Measurements from ENCODE around the gene FETUB.

FETUB gene

GRCh38 chr3:186636536-186636935, 3.7 kb upstream of the FETUB start:
- DNase-seq (ENCODE audit: low read depth) = no peak

GRCh38 chr3:186637686-186638085, 2.5 kb upstream of the FETUB start:
- DNase-seq (ENCODE audit: low read depth) = no peak

- DNase-seq (ENCODE audit: low read depth) = no peak
These were observed 1.9 kb upstream of the FETUB start for GRCh38 chr3:186638259-186638658.

- DNase-seq (ENCODE audit: low read depth) = no peak
These were observed 247 bp downstream of the FETUB start for GRCh38 chr3:186640473-186640818.

- DNase-seq (ENCODE audit: low read depth) = no peak
These were observed 730 bp downstream of the FETUB start for GRCh38 chr3:186640929-186641328.

- DNase-seq (ENCODE audit: low read depth) = no peak
These were observed 1.8 kb downstream of the FETUB start for GRCh38 chr3:186642014-186642413.

- DNase-seq (ENCODE audit: low read depth) = no peak
These were observed 3.3 kb downstream of the FETUB start for GRCh38 chr3:186643493-186643892.

GRCh38 chr3:186644683-186645082, 4.5 kb downstream of the FETUB start:
- DNase-seq (ENCODE audit: low read depth) = no peak

GRCh38 chr3:186646106-186646505, 5.9 kb downstream of the FETUB start:
- DNase-seq (ENCODE audit: low read depth) = no peak

GRCh38 chr3:186646841-186647240, 6.6 kb downstream of the FETUB start:
- no peak for DNase-seq (ENCODE audit: low read depth)

- no peak for DNase-seq (ENCODE audit: low read depth)
These were observed 8.7 kb downstream of the FETUB start for GRCh38 chr3:186648851-186649250.

- DNase-seq (ENCODE audit: low read depth) = no peak
These were observed 11.5 kb downstream of the FETUB start for GRCh38 chr3:186651678-186652215.

GRCh38 chr3:186653080-186653707, 13.0 kb downstream of the FETUB start:
- no peak for DNase-seq (ENCODE audit: low read depth)

- DNase-seq (ENCODE audit: low read depth) = no peak
These were observed 13.8 kb downstream of the FETUB start for GRCh38 chr3:186653984-186654383.

GRCh38 chr3:186663361-186664118, 23.3 kb downstream of the FETUB start:
- DNase-seq (ENCODE audit: low read depth) = no peak

- DNase-seq (ENCODE audit: low read depth) = no peak
These were observed 23.9 kb downstream of the FETUB start for GRCh38 chr3:186664119-186664495.

- DNase-seq (ENCODE audit: low read depth) = no peak
These were observed 24.3 kb downstream of the FETUB start for GRCh38 chr3:186664506-186664905.

GRCh38 chr3:186665625-186666188, 25.5 kb downstream of the FETUB start, which contains the start of gene HRG:
Gene HRG, plus strand, starts transcription at chr3:186666014. Its CDS starts 18 bp downstream, at chr3:186666032.
- DNase-seq (ENCODE audit: low read depth) = no peak

- no peak for DNase-seq (ENCODE audit: low read depth)
These were observed 28.2 kb downstream of the FETUB start for GRCh38 chr3:186668426-186668825.

- no peak for DNase-seq (ENCODE audit: low read depth)
These were observed 29.3 kb downstream of the FETUB start for GRCh38 chr3:186669378-186670084.

GRCh38 chr3:186670155-186670554, 30.0 kb downstream of the FETUB start:
- no peak for DNase-seq (ENCODE audit: low read depth)

- no peak for DNase-seq (ENCODE audit: low read depth)
These were observed 30.9 kb downstream of the FETUB start for GRCh38 chr3:186671051-186671450.

GRCh38 chr3:186678604-186679003, 38.4 kb downstream of the FETUB start:
- no peak for DNase-seq (ENCODE audit: low read depth)
